SIG-M5 treated with dmso at 0.1 percent for 504 hours (cell line): ENCODE results near the gene ERC2.

ENCODE experiments used
- DNase-seq: peaks from one replicate; lab custom pipeline; 2025; ENCODE audit not compliant: unreplicated experiment; lab: John Stamatoyannopoulos, UW

ERC2 gene

DNA sequence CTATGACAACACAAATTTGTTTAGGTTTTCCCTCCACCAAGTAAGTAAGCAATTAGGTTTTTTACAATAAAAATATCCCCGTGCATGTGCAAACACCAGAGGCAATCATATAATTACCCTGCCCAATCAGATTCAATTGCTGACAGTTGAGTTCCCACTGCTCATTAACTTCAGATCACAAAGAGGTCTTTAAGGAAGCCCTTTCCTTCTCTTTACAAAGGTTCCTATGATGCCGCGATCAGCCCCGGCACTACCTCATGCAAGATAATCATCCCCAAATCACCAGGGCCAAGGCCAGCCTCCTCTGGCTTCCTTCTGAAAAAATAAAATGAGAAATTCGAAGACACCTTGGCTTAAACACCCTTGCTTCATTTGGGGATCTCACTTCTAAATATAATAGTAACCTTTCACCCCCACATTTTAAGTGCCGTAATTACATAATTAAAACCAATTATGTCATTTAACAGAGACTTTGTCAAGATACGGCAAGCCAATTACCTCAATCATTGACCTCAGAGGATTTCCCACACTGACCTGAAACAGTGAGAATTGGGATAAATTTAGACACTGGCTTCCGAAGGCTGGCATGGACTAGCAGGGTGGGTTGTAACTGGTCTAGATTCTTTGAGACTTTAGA is 859.8 kb downstream of the ERC2 start:
- no peak for DNase-seq

DNA sequence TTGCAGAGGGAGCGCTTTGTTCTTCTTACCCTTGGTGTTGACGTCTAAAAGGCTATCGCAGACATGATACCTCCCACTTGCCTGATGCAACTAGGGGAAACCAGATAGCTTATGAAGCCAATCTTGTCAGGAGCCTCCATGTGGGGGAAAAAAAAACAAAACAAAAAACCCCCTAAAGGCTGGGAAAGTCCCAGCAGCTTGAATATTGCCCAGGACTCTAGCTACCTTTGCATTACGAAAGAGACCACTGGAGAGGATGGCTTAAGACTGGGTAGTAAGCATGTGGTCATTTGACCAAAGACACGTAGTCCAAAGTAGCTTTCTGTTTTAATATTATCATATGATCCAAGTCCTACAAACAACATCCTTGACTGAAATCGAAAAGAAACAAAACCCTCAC is 860.4 kb downstream of the ERC2 start:
- DNase-seq: no peak

DNA sequence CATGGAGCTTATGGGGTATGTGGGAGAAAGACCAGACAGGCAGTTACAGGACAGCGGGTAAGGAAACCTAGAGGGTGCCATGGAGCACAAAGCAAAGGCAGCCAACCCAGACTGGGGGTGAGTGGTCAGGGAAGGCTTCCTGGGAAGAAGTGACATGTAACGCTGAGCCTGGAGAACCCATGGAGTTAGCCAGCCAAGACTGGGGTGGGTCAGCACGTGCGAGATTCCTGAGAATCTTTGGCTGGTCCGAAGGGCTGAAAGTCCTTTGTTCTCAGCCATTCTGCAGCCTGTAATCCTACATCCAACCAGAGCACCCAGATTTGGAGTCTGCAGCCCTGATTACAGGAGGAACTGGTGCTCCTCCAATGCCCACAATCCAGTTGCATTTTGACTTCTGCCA is 861.1 kb downstream of the ERC2 start:
- DNase-seq: no peak

DNA sequence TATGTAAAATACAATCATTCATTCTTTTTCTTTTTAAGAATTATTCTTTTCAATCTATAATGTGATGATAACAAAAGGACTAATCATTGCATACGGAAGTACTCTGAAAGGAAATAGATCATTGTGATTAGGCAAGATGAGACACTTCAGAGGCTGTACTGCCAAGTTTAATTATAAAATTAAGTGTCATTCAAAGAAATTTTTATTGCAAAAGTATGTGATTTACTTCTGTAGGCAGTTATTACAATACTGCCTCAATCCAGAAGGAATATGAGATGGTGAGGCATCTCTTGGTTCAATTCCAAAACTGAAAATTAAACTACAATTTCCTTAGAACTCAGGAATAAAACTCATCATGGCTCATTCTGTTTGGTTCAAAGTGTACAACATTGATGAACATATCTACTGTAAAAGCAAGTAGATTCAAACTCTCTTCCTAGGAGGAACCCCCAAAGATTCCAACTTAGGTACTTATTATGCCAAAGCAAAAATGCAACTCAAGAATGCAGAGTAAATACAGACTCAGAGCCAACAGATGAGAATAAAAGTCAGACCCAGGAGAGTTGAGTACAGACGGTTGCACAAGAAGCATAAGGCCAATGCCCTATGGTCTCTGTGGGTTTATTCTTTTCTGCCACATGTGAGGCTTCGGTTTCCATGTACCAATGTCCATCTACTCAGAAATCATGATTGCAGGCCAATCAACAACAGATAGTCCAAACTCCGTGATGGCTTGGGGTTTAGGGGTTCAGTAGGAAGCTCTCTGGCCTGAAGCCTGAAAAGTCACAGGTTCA is 862.6 kb downstream of the ERC2 start:
- no peak for DNase-seq

DNA sequence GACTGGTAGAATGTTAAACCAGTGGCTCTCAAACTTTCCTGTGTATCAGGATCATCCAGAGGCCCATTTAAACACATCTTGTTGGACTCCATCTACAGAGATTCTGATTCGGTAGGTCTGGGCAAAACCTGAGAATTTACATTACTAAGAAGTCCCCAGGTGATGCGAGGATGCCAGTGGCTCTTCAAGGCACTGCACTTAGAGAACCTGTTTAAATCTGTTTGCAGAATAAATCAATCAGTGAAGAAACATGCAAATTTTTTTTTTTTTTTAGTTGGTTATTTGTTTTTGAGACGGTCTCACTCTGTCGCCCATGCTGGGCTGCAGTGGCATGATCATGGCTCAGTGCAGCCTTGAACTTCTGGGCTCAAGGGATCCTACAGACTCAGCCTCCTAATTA is 863.4 kb downstream of the ERC2 start:
- DNase-seq: no peak

DNA sequence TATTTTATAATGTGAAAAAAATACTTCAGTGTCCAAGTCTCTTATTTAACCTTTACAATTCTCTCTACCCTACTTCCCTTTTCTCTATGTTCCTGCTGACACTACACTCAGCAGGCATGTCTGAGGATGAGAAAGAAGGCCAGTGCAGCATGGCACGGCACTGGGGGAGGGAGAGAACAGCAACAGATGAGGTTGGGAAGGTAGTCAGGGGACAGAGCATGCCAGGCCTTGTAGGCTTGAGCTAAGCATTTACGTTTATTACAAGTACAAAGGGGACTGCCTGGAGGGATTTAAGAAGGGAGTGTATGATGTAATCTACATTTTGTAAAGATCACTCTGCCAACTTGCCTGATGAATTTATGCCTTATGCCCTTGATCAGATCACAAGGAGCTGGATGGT is 863.9 kb downstream of the ERC2 start:
- no peak for DNase-seq

DNA sequence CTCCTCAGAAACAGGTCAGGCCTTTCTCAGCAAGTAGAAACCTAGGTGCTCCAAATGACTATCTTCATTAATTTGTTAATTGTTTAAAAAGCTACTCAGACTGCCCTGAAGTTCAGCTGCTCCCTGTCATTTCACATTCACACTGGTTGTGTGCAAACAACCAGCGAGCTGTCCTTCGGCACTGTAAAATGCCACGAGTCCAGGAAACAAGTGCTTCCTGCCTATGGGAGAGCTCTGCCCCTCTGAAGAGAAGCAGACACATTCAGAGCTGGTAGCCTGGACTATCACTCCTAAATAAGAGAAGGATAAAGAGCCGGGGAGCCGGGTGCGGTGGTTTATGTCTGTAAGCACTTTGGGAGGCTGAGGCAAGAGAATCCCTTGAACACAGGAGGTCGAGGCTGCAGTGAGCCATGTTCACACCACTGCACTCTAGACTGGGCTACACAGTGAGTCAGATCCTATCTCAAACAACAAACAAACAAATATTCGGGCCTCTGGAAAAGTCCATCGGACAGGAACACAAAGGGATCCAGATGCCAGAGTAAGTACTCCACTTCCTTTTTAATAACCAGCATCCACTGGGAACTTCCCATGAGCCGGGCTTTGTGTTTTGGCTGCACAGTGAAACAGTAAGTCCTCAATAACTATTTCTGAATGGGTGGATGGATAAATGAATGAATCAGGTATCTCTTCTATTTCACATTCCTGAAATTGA is 866.7 kb downstream of the ERC2 start:
- DNase-seq: no peak

DNA sequence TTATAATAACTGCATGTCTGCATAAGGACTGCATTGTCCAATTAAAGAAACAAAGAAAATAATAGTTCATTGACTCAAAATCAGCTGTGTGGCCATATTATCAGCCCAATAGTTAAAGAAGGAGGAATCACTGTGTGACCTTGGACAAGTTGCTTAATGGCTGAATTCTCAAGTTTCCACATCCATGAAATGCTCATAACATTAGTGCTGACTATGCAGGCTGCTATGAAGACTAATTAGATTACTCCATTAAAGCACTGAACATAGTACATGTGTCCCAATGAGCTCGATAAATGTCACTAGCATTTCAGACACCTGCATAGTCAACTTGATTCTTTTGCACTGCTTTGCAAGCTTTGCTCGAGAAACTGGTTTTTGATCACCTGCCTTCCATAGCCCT is 870.0 kb downstream of the ERC2 start:
- no peak for DNase-seq

DNA sequence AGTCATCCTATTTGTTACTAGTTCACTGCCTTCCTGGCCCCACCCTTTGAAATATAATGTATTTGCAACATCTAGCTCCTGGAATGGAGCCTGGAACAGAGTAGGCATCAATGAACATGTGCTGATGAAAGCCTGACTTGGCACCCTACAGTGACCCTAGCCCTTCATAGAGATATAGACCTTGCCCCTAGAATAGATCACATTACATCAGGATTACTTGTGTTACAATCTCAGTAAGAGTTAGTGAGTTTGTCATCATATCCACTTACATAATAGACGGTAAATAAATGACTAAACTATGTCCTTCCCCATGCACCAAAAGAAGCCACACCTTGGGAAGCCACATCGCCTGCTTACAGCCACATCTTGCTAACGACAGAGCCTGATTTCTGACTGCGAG is 870.6 kb downstream of the ERC2 start:
- DNase-seq: no peak

DNA sequence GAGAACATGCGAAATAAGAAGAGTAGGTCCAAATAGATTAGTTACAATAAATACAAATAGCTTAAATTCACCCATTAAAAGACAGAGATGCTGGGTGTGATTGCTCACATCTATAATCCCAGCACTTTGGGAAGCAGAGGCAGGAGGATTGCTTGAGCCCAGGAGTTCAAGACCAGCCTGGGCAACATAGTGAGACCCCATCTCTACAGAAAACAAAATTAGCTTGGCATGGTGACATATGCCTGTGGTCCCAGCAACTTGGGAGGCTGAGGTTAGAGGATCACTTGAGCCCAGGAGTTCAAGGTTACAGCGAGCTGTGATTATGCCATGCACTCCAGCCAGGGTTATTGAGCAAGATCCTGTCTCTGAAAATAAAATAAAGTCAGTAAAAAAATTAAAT is 872.1 kb downstream of the ERC2 start:
- no peak for DNase-seq

DNA sequence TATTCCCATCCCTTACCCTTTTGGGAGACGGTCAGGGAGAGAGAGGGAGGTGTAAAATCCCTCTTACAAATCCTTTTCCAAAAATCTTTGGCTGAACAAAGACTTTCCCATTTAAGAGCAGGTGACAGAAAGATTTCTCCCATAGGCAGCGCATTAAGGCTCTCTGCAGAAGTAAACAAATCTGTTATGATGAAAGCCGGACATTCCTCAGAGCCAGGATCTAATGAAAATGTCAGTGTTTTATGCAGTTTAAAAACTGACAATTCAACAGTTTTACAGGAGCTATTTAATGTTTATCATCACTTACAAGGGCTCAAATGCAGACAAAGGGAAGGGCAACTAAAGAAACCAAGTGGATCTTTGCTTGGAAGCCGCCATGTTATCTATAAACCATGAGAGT is 872.8 kb downstream of the ERC2 start:
- no peak for DNase-seq

DNA sequence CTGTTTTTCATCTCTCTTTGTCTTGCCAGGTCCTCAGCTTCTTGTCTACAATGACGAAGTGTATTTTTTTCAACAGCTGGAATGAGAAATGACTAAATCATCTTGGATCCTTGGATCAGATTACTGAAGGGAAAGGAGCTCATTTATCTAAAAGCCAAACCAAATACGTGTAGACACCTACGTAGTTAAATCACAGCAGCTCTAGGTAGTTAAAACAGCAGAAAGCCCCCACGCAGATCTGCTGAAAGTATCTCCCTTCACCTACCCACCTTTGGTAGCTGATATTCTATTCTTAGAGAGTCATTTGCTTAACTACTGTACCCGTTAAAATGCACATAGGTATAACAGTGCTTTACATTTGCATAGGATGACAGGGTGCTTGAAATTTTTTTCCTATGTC is 875.7 kb downstream of the ERC2 start:
- DNase-seq: no peak

DNA sequence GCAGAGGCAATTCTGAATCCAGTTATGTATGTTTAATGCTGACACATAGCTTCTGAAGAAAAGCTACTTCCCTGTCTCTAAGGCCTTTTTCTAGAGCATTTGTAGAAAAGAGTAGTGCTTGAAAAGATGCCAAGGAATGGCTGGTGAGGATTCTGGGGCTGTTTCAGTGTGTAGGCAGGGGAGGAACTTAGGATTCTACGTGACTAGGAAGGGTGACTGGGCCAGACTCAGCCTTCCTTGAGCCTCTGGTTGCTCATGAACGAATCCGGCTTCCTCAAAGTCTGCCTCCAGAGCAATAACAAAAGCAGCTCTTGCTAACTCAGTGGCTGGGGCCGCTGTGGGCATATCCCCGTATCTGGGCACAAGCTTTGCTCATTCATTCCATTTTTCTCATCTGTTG is 876.4 kb downstream of the ERC2 start:
- no peak for DNase-seq

DNA sequence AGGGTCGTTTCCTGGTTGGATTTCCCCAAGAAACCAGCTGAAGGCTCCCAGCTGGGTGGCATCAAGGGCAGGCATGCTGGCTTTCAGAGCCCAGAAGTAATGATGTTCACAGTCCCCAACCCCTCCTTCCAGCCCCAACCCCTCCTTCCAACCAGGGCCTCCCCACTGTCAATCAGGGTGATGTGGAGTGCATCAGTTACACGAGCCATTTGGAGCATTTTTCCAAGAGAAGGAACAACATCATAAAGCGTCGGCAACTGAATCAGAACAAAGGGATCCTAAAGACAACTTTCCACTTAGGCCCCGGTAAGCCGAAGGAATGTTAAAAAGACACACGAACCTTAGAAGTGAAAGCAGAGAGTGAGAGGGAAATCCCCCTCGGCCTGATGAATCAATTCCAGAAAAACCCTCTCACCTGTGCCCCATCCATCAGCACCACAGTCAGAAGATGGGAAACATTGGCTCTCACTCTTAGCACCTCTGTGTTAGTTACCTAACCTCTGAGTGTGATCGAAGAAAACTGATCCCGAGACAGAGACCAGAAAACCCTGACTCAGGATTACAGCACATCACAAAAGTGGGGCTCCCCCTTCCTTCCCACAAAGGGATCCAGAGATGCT is 880.0 kb downstream of the ERC2 start:
- no peak for DNase-seq

DNA sequence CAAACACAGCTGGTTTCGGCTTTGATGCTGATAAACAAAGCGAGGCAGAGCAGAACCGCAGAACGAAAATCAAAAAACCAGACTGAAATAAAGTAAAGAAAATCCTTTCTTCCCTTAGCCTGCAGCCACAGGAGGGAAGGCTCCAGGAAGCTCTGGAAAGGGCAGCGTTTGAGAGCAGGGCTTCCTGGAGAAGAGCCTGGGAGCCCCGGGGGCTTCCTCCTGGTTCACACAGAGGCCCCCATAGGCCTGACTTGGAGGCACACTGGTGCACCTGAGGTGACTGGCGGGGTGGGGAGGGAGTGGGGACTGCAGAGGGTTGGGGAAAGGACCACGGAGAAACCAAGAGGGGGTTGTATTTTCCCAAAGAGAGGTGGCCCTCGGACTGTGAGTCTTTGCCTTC is 882.4 kb downstream of the ERC2 start:
- no peak for DNase-seq

DNA sequence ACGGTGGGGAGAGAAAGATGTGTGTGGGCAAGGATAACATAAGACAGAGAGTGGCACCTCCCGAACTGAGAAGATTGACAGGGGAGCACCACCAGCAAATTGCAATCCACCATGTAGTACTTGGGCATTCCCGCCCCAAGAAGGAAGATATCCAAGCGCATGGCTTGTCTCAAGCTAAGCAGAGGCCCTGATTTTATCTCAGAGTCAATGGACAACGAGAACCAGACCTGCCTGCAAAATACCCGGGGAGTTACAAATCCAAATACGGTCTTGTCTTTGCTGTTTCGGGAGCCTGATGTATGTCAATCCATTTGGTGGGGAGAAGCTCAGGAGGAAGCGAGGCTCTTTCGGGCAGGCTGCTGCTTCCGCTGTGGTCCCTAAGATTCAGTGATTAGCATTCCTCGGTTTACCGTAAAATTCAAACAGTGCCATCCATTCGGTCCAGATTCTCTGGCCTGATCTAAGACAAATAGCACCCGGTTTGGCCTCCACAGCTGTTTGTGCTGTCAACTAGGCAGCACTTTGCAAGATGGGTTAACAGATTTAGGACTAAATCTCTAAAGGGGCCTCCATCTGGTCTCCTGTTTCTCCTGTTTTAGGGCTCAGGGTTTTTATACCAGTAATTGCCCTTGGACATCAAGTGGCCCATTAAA is 883.4 kb downstream of the ERC2 start:
- DNase-seq: no peak

DNA sequence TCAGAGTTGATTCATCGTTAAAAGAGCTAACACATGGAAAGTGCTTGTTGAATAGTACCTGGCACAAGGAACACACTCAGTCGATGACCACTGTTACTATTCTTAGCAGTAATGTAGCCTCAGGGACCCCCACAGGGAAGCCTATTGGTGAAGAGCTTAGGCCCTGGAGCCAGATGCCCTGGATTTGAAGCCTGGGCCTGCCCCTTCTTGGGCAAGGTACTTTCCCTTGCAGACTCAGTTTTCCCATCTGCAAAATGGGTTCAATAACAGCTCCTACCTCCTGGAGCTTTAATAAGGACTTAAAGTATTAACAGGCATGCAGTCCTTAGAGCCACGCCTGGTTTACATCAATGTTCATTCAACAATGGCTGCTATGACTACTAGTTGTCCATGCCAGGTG is 884.2 kb downstream of the ERC2 start:
- no peak for DNase-seq

DNA sequence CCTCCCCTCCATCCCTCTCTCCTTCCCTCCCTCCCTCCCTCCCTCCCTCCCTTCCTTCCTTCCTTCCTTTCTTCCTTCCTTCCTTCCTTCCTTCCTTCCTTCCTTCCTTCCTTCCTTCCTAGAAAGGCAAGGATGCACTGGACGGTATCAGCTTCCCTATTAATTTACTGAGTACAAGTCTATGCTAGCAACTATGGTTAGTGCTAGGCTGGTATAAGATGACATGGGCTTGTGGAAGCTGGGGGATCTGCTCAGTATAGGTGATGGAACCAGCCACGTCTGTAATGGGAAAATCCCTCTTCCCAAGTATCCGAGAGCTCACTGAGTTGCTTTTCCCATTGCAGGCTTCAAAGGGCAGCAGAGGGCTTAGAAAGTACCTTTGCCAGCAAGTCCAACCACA is 884.8 kb downstream of the ERC2 start:
- no peak for DNase-seq

DNA sequence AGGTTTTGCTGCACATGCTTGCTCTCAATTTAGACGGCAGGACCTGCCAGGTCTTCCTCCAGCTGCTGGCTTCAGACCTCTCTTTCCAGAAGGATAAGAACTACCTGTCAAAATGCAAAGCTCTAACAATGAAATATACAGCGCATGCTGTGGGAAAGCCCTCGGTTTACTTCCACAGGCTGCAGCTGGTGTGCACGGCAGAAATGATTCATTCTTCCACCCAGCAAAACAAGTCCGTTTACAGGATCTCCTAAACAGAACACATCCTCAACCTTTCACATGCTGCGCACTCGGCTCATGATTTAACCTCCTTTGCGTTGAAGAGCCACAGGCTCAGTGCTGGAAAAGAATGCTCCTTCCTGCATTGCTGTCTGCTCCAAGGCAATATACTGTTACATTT is 888.8 kb downstream of the ERC2 start:
- DNase-seq: no peak

DNA sequence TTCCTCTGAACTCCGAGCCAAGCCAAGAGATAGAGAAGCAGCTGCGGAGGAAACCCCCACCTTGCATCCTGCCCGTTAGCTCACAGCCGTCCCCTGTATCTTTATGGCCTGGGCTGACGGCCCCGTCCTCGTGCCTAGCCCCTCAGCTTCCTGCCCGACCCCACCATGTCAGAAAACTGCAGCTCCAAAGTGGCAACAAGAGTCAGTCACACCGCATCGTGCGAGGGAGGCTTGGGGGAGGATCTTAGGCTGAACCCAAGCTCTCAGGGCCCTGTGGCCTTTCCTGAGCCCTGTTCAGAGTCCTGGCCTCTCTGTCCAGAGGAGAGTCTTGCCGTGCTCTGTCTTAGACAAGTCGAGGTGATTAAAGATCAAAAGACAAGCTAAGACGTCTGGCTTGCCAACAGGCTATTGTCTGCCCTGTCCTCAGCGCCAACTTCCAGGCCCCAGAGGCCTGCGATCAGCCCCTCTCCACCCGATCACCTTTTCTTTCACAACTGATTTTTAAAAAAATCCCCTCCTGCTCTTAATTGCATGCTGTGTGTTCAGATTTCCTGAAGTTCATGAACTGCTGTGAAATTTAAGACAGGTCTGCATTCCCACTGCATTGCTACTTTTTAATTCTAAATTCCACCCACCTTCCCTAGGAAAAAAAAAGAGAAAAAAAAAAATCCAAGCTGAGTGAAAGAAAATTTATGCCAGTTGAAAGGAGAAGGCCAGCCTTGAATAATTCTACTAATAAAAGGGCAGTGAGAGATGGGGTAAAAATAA is 891.5 kb downstream of the ERC2 start:
- DNase-seq: no peak

DNA sequence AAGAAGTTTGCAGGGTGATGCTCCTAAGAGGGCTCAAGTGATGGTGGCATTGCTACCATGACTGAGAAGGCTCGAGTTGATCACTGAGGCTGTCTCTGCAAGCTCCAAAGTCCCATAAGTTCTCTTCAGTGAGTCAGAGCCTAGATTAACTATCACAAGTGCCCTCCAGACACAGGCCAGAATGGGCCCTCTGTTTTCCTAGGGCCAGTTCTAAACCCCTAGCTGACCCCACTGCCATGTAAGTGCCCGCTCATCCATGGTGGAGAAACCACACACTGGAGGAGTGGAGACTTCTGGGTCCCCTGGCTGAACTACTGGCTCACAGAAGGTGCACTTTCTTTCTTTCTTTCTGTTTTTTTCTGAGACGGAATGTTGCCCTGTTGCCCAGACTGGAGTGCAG is 893.6 kb downstream of the ERC2 start:
- DNase-seq: no peak
